GM18909 (cell line): ENCODE results near the gene MAS1.
A peak's percentile ranks its signal among the peaks of the same experiment; 100 is the strongest.
"Not testable (repeated sequence)": the region's sequence is repeated elsewhere in the genome, so short reads cannot be mapped to it uniquely, and the experiment has no call there.

Experiments used
- ATAC-seq: cut with Tn5 transposase; IDR thresholded peaks from one replicate; pipeline ENCODE4 v1.9.1; 2021; ENCODE audit warnings: mild to moderate bottlenecking; ENCODE audit not compliant: unreplicated experiment, poor library complexity

MAS1 gene

GRCh38 chr6:159913862-159914564 lies 23.2 kb downstream of the MAS1 start:
- ATAC-seq: no peak

- ATAC-seq: no peak
Observed at GRCh38 chr6:159914565-159914923, 23.8 kb downstream of the MAS1 start.

GRCh38 chr6:159915397-159915796 lies 24.6 kb downstream of the MAS1 start:
- ATAC-seq: no peak

DNA sequence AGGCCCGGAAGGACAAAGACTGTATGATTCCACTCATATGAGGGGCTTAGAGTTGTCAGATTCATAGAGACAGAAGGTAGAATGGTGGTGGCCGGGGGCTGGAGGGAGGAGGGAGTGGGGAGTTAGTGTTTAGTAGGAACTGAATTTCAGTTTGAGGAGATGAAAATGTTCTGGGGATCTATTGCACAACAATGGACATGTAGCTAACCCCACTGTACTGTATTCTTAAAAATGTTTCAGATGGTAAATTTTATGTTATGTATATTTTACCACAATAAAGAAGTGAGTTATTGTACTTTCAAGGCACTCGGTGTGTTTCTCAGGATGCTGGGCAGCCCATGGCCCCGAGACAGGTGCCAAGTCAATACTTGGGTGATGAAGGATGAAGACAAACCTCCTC lies 25.4 kb downstream of the MAS1 start:
- ATAC-seq: no peak

DNA sequence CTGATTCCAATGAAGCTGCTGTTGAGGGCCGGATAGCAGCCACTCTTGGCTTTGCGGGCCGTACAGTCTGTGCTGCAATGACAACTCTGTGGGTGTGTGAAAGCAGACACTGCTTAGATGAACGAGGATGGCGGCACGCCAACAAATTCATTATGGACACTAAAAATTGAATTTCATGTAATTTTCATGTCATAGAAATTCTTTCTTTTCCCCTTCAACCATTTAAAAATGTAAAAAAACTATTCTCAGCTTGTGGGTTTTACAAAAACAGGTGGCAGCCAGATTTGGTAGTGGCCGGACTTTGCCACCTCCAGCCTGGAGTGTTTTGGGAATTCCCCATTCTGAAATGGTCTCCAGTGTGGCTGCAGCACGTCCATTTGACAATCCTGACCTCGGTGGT lies 26.0 kb downstream of the MAS1 start:
- no peak for ATAC-seq

GRCh38 chr6:159919011-159919511 lies 28.3 kb downstream of the MAS1 start:
- no peak for ATAC-seq

DNA sequence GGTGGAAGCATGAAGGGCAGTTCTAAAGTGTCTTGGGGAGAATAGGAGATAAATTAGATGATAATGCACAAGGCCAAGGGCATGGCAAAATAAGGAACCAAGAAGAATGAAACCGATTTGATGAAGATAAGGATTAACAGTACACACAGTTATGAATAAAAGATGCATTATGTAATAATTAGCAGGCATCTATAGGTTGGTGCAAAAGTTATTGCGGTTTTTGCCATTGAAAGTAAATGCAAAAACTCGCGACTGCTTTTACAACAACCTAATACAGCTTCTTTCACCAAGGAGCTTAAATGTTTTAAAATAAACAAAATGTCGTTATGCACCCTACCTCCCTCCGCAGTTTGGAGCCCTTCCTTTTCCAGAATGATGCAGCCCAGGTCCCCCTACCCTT lies 29.0 kb downstream of the MAS1 start:
- ATAC-seq: no peak

DNA sequence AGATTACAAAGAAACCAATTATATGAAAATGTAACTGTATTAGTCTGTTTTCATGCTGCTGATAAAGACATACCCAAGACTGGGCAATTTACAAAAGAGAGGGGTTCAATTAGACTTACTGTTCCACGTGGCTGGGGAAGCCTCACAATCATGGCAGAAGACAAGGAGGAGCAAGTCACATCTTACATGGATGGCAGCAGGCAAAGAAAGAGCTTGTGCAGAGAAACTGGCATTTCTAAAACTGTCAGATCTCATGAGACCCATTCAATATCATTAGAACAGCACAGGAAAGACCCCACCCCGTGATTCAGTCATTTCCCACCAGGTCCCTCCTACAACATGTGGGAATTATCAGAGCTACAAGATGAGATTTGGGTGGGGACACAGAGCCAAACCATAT lies 33.4 kb downstream of the MAS1 start:
- not testable (repeated sequence) for ATAC-seq

GRCh38 chr6:159926542-159927203 lies 35.9 kb downstream of the MAS1 start:
- no peak for ATAC-seq

- ATAC-seq: peak; percentile 50
Observed at GRCh38 chr6:159929819-159930218, 39.0 kb downstream of the MAS1 start.

DNA sequence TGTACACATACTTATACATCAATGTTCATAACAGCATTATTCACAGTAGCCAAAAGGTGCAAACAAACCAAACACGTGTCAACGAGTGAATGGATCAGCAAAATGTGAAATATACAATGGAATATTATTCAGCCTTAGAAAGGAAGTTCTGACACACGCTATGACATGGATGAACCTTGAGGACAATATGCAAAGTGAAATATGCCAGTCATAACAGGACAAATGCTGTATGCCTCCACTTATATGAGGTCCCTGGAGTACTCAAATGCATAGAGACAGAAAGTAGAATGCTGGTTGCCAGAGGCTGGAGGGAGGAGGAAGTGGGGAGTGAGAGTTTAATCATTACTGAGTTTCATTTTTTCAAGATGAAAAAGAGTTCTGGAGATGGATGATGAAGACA lies 40.3 kb downstream of the MAS1 start:
- ATAC-seq: peak; percentile 93

- peak; percentile 26 for ATAC-seq
Observed at GRCh38 chr6:159931846-159932245, 41.1 kb downstream of the MAS1 start.

DNA sequence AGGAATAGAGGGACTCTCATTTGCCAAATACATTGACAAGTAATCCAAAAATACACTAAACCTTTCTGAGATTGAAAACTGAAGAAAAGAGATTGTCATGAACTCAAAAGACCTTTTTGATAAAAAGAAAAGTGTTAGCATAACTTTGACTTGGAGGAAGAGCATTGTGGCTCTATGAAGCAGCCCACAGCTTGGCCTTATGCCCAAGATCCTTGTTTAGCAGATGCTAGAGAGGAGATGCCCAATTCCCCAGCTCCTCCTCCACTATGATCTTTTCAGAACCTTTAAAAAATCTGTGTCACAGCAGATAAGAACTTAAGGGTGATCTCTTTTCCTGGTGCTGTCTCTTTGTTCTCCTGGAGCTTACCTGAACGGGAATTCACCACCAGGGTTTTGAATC lies 42.3 kb downstream of the MAS1 start:
- no peak for ATAC-seq

DNA sequence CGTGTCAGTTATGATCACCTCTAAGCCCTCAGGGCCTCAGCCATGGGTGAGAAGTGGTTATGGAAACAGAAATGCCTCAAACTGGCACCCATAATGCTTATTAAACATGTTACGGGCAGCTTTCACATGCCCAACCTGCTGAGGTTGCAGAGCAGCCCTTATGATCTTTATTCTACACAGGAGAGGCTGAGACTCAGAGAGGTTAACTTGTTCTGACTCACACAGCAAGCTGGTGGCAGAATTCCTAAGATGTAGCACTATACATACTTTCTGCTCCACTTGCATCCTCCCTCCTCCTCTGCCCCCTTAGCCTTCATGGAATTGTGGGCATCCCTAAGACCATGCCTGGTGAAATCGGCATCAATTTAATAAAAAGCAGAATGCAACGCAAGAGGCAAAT lies 43.4 kb downstream of the MAS1 start:
- no peak for ATAC-seq

- no peak for ATAC-seq
Observed at GRCh38 chr6:159935065-159935464, 44.3 kb downstream of the MAS1 start.

GRCh38 chr6:159935633-159936032 lies 44.8 kb downstream of the MAS1 start:
- ATAC-seq: no peak

DNA sequence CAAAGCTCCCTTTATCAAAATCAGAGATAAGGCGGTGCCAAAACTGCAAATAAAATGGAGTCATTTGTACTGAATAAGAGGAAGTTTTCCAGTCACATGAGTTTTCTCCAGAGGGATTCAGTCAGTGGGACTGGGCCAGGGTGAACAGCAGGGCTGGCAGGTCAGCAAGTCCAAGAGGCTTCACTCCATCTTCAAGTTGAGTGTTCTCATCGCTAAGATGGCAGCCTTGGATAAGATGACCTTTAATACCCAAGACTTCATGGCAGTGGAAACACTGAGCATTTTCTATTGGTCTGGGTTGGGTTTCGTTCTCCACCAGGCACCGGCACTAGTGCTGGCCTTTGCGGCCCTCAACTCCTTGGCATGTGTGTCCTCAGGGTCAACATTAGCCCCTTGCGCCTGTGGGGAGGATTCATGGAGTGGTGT lies 48.8 kb downstream of the MAS1 start:
- no peak for ATAC-seq
